GM15510 (cell line): Measurements from ENCODE around the gene CHSY3.

Source experiments
- POLR2A ChIP-seq: IDR thresholded peaks from 3 replicates; pipeline ENCODE4 v1.6.1; 2011; ENCODE audit warnings: borderline replicate concordance; ENCODE audit not compliant: insufficient read length; ENCODE audit errors: extremely low read depth

CHSY3 gene

DNA sequence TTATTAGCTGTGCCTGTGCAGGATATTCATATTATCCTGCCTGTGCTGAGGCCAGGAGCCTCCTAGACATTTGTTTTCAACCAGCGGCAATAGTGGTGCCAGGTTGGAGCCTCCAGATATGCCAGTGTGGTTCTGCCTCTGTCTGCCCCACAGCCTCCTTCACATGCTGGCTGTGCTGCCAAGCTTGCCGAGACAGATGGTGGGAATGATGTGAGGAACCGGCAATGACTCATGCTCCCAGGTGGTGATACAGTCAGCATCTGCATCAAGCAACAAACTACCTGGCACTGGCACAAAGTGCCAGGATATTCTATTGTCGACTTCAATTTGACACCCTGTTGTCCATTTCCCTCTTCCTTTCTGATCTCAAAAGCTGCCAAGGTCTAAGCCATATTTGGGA lies 285.7 kb downstream of the CHSY3 start:
- TF ChIP-seq POLR2A = no peak

DNA sequence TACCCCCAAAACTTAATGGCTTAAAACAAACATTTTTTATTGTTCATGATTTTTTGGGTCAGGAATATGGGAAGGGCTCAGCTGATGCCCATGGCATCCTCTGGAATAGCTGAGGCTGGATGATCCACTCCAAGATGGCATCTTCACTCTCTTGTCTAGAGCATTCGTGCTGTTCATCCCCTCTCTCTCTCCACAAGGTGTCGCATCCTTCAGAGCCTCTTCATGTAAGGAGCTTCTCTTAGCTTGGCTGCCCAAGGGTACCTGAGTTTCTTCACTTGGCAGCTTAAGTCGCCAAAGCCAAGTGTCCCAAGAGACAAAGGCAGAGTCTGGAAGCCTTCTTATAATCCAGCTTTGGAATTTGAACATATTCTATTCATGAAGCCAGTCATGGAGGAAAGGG lies 294.7 kb downstream of the CHSY3 start:
- no peak for TF ChIP-seq POLR2A

DNA sequence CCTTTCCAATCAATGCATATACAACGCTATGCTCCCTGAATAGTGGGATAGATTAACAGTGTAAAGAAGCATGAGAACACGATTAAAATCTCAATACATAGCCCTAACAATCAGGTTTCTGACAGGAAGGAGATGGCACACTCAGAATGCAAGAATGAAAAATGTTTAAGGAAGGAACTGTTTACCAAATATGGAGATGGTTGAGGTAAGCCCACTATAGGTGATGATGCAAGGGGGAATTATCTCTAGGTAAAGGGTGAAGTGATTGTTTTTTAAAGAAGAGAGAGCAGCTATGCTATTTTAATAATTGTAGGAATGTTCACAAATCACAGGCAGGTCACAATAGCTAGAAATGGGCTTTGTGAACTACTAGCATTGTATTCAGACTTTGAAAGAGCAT lies 302.4 kb downstream of the CHSY3 start:
- TF ChIP-seq POLR2A = no peak

DNA sequence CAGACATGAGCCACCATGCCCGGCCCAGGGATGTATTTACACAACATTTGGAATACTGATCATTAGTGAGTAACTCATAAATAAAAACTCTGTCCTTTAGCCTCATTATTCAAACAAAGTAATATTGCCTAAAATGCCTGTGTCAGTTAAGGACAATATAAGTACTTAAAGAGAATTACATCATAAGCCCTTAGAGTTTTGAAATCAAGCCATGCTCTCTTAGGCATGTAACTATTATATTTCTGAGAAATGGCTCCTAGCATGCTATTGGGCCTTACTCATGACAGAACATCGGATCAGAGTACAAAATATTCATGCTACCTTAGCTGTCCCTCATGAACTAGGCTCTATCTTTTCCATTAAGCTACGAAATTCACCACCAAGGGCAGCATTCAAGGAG lies 309.3 kb downstream of the CHSY3 start:
- no peak for TF ChIP-seq POLR2A

DNA sequence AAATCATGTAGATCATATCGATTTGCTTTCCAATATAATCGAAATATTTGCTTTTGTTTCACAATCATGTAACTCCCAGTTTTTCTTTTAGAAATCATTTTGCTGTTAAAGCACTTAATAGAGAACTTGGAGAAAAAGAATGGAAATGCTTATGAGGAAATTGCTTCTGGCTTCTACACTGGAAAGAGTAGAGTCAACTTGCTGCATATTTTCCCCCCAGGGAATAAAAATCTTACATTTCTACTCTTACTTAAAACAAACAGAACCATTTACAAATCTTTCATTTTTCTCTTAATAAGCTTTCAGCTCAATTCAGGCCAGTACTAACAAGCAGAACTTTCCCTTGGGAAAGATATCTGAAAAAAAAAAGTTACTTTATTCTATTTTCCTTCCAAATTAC lies 312.0 kb downstream of the CHSY3 start:
- no peak for TF ChIP-seq POLR2A

DNA sequence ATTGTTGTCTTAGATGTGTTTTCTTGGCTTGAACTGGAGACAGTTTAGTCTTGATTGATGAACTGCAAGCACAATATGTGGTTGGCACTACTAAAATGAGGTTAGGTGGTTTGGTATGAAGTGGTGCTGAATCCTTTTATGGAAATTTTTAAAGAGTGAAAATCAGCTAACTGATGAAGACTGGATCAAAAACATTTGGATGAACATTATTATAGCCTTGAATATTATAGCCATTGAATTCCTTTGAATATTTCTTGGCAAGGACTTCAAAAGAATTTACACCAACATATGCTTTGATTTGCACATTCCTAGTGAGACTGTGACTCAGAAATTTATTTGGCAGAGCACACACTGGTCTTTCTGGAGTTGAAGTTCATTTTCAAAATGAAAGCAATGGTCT lies 318.3 kb downstream of the CHSY3 start:
- no peak for TF ChIP-seq POLR2A

DNA sequence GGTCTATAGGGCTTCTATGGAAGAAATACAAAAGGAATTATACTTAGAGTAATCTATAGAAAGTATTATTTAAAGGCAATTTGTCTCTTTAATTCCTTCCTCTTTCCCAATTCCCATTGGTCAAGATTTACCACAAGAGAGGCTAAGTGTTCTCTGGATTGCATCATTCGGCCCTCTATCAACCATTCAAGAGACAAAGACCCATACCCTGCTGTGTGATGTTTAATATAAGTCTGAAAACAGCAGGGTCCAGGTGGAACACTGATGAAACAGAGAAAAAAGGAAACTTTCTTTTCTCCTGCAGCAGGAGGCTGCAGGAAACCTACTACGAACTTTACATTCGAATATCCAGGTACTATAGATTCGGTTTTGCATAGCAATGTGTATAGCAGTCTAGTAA lies 323.4 kb downstream of the CHSY3 start:
- TF ChIP-seq POLR2A = no peak

DNA sequence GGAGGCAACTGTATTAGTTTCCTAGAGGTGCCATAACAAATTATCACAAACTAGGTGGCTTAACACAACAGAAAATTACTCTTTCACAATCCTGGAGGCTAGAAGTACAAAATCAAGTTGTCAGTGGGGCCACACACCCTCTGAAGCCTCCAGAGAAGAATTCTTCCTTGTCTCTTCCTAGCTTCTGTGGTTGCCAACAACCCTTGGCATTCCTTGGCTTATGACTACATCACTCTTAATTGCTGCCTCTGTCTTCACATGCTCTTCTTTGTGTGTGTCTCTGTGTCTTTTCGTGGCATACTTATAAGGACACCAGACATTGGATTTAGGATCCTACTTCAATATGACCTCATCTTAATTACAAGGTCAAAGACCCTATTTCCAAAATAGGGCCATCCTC lies 327.5 kb downstream of the CHSY3 start:
- TF ChIP-seq POLR2A = no peak

DNA sequence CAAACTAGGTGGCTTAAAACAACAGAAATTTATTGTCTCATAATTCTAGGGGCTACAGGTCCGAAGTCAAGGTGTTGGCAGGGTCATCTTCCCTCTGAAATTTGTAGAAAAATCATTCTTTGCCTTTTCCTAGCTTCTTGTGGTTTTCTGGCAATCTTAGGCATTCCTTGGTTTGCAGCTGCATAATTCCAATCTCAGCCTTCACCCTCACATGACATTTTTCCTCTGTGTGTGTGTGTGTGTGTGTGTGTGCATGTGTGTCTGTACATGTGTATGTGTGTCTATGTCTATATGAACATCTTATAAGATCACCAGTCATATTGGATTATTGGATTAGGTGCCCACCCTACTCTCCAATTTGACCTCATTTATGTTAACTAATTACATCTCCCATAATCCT lies 330.6 kb downstream of the CHSY3 start:
- no peak for TF ChIP-seq POLR2A
